Measurements from ENCODE around the gene CEP250.

The CEP250 gene

DNA sequence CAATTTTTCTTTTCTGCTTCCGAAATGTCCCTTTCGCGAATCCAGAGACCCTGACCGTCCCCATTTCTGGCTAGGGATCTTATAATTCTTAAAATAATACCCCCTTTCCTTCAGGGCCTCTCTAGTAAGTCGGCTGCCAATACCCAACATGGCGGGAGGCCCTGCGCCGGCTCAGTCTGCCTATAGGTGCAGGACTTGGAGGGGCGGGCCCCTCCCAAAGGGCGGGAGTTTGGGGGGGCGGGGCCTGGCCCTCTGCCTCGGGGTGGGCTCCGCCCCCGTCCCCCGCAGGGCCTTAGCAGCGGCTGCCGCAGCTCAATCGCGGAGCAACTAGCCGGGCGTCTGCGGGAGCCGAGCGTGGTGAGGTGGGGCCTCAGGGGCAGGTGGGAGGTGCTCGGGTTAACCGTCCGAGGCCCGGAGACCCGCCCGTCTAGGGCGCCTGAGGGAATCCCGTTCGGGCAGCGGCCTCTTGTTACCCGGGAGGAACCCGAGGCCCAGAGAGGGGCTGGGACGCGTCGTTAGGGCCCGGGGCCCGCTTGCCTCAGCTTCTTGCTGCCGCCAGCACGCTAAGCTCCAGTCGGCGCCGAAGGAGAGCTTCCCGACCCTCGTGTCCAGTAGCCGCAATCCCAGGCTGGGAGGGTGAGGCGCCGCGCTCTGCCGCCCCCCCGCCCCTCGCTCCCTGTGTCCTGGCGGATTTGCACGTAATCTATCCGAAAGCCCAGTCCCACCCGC is at the start of gene CEP250 (continued):
- TF ChIP-seq ZNF626 (tag by site-specific recombination; IDR thresholded peaks at IDR 0.05): no peak
- no peak for TF ChIP-seq ZNF146 (tag by site-specific recombination; IDR thresholded peaks at IDR 0.05)
- no peak for TF ChIP-seq ZNF157 (tag by site-specific recombination; IDR thresholded peaks at IDR 0.05)
- TF ChIP-seq, protein P1, sequence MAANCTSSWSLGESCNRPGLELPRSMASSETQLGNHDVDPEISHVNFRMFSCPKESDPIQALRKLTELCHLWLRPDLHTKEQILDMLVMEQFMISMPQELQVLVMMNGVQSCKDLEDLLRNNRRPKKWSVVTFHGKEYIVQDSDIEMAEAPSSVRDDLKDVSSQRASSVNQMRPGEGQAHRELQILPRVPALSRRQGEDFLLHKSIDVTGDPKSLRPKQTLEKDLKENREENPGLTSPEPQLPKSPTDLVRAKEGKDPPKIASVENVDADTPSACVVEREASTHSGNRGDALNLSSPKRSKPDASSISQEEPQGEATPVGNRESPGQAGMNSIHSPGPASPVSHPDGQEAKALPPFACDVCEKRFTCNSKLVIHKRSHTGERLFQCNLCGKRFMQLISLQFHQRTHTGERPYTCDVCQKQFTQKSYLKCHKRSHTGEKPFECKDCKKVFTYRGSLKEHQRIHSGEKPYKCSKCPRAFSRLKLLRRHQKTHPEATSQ (tag by site-specific recombination; IDR thresholded peaks at IDR 0.05): 0 out of 2 replicates have a peak, but pooled peaks have one; percentile 24
- TF ChIP-seq ZNF501 (tag by site-specific recombination; IDR thresholded peaks at IDR 0.05): peak; percentile 68; the same call in 1 of the 2 replicates
- TF ChIP-seq, protein P2, sequence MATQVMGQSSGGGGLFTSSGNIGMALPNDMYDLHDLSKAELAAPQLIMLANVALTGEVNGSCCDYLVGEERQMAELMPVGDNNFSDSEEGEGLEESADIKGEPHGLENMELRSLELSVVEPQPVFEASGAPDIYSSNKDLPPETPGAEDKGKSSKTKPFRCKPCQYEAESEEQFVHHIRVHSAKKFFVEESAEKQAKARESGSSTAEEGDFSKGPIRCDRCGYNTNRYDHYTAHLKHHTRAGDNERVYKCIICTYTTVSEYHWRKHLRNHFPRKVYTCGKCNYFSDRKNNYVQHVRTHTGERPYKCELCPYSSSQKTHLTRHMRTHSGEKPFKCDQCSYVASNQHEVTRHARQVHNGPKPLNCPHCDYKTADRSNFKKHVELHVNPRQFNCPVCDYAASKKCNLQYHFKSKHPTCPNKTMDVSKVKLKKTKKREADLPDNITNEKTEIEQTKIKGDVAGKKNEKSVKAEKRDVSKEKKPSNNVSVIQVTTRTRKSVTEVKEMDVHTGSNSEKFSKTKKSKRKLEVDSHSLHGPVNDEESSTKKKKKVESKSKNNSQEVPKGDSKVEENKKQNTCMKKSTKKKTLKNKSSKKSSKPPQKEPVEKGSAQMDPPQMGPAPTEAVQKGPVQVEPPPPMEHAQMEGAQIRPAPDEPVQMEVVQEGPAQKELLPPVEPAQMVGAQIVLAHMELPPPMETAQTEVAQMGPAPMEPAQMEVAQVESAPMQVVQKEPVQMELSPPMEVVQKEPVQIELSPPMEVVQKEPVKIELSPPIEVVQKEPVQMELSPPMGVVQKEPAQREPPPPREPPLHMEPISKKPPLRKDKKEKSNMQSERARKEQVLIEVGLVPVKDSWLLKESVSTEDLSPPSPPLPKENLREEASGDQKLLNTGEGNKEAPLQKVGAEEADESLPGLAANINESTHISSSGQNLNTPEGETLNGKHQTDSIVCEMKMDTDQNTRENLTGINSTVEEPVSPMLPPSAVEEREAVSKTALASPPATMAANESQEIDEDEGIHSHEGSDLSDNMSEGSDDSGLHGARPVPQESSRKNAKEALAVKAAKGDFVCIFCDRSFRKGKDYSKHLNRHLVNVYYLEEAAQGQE (tag by site-specific recombination; IDR thresholded peaks at IDR 0.05): peak; percentile 46; the same call in 1 of the 2 replicates
- TF ChIP-seq, protein P3, sequence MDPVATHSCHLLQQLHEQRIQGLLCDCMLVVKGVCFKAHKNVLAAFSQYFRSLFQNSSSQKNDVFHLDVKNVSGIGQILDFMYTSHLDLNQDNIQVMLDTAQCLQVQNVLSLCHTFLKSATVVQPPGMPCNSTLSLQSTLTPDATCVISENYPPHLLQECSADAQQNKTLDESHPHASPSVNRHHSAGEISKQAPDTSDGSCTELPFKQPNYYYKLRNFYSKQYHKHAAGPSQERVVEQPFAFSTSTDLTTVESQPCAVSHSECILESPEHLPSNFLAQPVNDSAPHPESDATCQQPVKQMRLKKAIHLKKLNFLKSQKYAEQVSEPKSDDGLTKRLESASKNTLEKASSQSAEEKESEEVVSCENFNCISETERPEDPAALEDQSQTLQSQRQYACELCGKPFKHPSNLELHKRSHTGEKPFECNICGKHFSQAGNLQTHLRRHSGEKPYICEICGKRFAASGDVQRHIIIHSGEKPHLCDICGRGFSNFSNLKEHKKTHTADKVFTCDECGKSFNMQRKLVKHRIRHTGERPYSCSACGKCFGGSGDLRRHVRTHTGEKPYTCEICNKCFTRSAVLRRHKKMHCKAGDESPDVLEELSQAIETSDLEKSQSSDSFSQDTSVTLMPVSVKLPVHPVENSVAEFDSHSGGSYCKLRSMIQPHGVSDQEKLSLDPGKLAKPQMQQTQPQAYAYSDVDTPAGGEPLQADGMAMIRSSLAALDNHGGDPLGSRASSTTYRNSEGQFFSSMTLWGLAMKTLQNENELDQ (tag by site-specific recombination; IDR thresholded peaks at IDR 0.05; ENCODE audit: low read depth): no peak
- TF ChIP-seq, protein P4, sequence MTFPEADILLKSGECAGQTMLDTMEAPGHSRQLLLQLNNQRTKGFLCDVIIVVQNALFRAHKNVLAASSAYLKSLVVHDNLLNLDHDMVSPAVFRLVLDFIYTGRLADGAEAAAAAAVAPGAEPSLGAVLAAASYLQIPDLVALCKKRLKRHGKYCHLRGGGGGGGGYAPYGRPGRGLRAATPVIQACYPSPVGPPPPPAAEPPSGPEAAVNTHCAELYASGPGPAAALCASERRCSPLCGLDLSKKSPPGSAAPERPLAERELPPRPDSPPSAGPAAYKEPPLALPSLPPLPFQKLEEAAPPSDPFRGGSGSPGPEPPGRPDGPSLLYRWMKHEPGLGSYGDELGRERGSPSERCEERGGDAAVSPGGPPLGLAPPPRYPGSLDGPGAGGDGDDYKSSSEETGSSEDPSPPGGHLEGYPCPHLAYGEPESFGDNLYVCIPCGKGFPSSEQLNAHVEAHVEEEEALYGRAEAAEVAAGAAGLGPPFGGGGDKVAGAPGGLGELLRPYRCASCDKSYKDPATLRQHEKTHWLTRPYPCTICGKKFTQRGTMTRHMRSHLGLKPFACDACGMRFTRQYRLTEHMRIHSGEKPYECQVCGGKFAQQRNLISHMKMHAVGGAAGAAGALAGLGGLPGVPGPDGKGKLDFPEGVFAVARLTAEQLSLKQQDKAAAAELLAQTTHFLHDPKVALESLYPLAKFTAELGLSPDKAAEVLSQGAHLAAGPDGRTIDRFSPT (tag by site-specific recombination; IDR thresholded peaks at IDR 0.05): no peak
- peak; percentile 76 for TF ChIP-seq ZIC2 (tag by site-specific recombination; IDR thresholded peaks at IDR 0.05)
- TF ChIP-seq ZNF280C (tag by site-specific recombination; IDR thresholded peaks at IDR 0.05): no peak
- TF ChIP-seq ZNF23 (tag by site-specific recombination; IDR thresholded peaks at IDR 0.05; ENCODE audit: borderline replicate concordance): no peak
- TF ChIP-seq WT1 (tag by site-specific recombination; IDR thresholded peaks at IDR 0.05): peak; percentile 43; the same call in 1 of the 2 replicates

DNA sequence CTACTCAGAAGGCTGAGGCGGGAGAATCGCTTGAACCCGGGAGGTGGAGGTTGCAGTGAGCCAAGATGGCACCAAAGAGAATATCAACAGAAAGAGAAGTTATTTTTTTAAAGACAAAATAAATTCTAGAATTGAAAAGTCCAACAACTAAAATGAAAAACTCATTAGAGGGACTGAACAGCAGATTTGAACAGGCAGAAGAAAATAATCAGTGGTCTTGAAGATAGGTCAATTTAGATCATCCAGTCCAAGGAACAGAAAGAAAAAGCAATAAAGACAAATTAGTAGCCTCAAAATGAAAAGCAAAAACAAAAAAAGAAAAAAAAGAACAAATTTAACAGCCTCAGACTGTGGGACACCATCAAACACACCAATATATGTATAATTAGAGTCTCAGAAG is 49.6 kb upstream of the CEP250 start:
- TF ChIP-seq ZNF133 (tag by site-specific recombination; IDR thresholded peaks at IDR 0.05): peak; percentile 90
- no peak for TF ChIP-seq ZNF350 (tag by site-specific recombination; IDR thresholded peaks at IDR 0.05)
- no peak for TF ChIP-seq ZNF274 (IDR thresholded peaks at IDR 0.05; ENCODE audit: low read length)
- TF ChIP-seq ZNF274 (tag by site-specific recombination; IDR thresholded peaks at IDR 0.05; ENCODE audit: borderline replicate concordance): no peak
- no peak for TF ChIP-seq ZFHX2 (tag by site-specific recombination; conservative IDR thresholded peaks at IDR 0.05)
- TF ChIP-seq ZNF843 (tag by site-specific recombination; IDR thresholded peaks at IDR 0.05): no peak
- TF ChIP-seq, protein P5, sequence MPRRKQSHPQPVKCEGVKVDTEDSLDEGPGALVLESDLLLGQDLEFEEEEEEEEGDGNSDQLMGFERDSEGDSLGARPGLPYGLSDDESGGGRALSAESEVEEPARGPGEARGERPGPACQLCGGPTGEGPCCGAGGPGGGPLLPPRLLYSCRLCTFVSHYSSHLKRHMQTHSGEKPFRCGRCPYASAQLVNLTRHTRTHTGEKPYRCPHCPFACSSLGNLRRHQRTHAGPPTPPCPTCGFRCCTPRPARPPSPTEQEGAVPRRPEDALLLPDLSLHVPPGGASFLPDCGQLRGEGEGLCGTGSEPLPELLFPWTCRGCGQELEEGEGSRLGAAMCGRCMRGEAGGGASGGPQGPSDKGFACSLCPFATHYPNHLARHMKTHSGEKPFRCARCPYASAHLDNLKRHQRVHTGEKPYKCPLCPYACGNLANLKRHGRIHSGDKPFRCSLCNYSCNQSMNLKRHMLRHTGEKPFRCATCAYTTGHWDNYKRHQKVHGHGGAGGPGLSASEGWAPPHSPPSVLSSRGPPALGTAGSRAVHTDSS (tag by site-specific recombination; IDR thresholded peaks at IDR 0.05): no peak
- Histone ChIP-seq H3K36me3 (ENCODE audit: control insufficient read depth in 2 of 2, insufficient read depth in 1 of 2, low read length in 2 of 2) (peaks cover 32 to 51% of the 10 kb centered on the region in 2 experiments), H3K27ac (ENCODE audit: extremely low read depth, low read depth, low read length) (no peak overlapping the region), H3K4me3 (ENCODE audit: low read depth, low read length) (no peak overlapping the region), H3K9me3 (ENCODE audit: control insufficient read depth, insufficient read depth, low read depth, low read length) (no peaks in the 10 kb centered on the region), H3K4me1 (ENCODE audit: control insufficient read depth, insufficient read depth, low read length) (no peaks in the 10 kb centered on the region)
- POLR2A ChIA-PET: no interaction called here
- CTCF ChIA-PET: interaction anchor here (1.5 kb wide), 1 partner anchor 42 kb away, joined by 3 read pairs; no protein-coding TSS in a partner anchor

Data from HEK293 (cell line).